Inferior parietal cortex (tissue), 1 donor: ENCODE results near the gene WWOX.

Experiments
- DNase-seq: peaks from one replicate; pipeline ENCODE4 v3.0.0-alpha.2; 2016; ENCODE audit errors: extremely low spot score

WWOX gene

GRCh38 chr16:78395035-78395434 is 295.6 kb downstream of the WWOX start:
- no peak for DNase-seq

DNA sequence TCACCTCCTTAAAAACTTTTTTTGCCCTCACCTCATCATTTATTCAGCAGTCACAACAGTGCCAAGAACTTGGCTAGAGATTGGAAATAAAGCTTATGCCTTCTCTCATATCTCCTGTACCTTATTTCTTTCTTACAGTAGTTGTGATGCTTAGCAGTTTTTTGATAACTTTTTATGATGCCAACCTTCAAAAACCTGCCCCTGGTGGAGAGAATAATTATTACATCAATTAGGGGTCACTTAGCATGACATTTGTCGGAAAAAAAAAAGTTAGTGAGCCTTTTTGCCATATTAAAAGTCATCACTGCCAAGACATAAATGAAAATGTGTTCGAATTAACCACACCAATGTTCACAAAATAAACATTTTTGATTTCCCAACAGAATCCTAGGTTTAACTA is 296.6 kb downstream of the WWOX start:
- no peak for DNase-seq

GRCh38 chr16:78396673-78397072 is 297.2 kb downstream of the WWOX start:
- DNase-seq: no peak

- no peak for DNase-seq
Measured at GRCh38 chr16:78399384-78399783, 299.9 kb downstream of the WWOX start.

- DNase-seq: no peak
Measured at GRCh38 chr16:78402833-78403232, 303.4 kb downstream of the WWOX start.

GRCh38 chr16:78405040-78405439 is 305.6 kb downstream of the WWOX start:
- DNase-seq: no peak

- no peak for DNase-seq
Measured at GRCh38 chr16:78405833-78406232, 306.4 kb downstream of the WWOX start.

GRCh38 chr16:78407191-78407590 is 307.7 kb downstream of the WWOX start:
- DNase-seq: no peak

GRCh38 chr16:78413651-78414050 is 314.2 kb downstream of the WWOX start:
- DNase-seq: no peak

- no peak for DNase-seq
Measured at GRCh38 chr16:78415013-78415412, 315.6 kb downstream of the WWOX start.

DNA sequence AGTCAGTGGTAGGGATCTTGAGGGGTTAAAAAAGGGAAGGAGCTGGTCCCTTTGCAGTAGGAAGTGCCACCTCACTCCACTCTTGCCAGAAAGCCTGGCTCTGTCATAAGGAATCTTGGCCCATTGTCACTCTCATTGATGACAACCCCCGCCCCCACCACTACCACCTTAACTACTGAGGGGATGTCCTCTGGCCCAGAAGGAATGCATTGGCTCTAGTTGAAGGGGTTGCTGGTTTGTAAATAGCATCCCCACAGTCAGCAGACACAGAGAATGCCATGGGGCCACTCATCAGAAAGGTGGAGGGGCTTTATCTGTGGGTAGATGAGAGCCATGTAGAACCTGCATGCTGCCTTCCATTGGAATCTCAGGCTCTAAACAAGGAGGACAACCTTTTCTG is 316.2 kb downstream of the WWOX start:
- no peak for DNase-seq

- no peak for DNase-seq
Measured at GRCh38 chr16:78416400-78416799, 316.9 kb downstream of the WWOX start.

DNA sequence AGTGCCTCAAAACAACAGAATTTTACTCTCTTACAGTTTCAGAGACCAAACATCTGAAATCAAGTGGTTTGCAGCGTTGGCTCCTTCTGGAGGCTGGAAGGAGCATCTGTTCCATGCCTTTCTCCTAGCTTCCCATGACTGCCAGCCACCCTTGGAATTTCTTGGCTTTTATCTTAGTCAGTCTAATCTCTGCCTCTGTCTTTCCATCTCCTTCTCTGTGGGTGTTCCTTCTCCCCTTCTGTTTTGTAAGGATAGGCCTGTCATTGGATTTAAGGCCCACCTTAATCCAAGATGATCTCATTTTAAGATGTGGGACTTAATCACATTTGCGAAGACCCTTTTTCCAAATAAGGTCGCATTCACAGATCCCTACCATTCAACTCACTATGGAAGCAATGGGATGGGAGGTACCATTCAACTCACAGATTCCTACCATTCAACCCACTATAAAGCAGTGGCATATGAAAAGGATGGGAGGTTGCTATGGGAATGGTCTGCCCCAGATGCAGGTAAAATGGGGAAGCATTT is 321.8 kb downstream of the WWOX start:
- no peak for DNase-seq

- no peak for DNase-seq
Measured at GRCh38 chr16:78425281-78425680, 325.8 kb downstream of the WWOX start.

DNA sequence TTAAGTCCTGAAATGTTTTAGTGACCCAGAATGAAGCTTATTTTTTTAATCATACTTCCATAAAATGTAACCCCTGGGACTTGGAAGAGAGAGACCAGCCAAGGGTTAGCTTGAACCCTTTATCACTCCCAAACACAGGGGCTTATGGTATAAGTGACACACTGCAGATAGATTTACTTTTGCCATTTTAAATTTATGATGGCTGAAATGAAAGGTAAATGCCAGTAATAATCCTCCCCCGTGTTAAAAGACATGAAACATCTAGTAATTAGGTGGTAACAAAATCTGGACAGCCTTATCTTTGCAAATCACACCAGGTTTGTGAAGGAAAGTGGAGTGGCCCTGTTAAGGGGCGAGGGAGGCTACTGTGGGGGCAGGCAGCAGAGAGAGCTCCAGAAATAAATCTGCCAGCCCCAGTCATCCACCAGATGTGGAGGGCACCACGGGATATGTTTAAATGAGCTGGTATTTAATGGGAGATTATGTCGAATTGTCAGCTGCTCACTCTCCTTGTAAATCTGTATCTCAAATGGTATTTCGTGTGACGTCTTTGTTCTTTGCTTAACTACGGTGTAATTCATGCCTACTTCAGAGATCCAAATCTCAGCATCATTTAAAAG is 326.5 kb downstream of the WWOX start:
- no peak for DNase-seq

- no peak for DNase-seq
Measured at GRCh38 chr16:78428193-78428592, 328.7 kb downstream of the WWOX start.

DNA sequence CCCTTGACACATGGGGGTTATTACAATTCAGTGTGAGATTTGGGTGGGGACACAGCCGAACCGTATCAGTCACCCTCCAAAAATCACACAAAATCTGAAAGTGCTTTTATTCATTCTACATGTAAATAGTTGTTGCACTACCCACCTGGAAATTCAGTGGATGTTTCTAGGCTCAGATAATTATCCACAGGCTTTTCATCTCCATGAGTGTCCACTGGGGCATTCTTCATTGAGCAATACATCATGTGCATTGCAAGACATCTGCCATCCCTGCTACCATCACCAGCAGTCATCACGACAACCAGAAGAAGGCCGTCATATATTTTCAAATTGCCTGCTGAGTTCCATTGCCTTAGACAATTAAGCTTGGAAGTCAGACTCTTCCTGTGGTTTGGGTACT is 330.8 kb downstream of the WWOX start:
- no peak for DNase-seq

DNA sequence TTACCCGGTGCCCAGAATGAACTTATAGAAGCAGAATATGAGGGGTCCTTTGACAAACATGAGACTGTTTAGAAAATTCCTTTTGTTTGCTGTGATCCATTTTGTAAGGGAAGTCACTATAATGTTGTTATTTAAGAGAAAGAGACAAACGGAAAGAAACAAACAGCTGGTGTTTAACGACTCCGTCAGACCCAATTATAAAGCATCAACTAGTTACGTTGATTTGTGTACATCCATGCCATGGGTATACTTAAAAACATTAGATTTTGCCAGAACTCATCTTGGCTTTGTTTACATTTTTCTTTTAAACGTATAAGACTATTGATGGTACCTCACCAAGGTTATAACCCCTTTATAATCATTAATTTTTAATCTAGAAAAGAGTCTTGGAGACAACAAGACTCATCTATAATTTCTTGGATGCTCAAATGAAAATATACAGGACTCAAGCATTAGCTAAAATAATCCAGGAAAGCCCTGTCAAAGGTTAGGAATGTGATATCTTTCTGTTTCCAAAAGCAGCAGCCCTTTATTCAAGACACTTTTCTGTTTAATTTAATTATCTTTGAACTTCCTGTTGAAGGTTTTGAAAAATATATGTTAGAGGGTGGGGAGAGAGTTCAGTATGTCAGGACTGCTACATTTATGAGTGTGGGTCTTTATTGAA is 331.7 kb downstream of the WWOX start:
- DNase-seq: no peak

DNA sequence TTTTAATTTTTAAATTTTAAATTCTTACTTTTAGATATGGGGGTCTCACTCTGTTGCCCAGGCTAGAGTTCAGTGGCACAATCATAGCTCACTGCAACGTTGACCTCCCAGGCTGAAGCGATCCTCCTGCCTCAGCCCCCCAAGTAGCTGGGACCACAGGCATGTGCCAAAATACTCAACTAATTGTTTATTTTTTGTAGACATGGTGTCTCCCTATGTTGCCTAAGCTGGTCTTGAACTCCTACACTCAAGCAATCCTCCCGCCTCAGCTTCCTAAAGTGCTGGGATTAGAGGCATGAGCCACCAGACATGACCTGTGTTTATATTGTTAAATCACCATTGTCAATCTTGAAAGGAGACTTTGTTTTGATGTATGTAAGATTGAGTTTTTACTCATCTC is 332.2 kb downstream of the WWOX start:
- no peak for DNase-seq

DNA sequence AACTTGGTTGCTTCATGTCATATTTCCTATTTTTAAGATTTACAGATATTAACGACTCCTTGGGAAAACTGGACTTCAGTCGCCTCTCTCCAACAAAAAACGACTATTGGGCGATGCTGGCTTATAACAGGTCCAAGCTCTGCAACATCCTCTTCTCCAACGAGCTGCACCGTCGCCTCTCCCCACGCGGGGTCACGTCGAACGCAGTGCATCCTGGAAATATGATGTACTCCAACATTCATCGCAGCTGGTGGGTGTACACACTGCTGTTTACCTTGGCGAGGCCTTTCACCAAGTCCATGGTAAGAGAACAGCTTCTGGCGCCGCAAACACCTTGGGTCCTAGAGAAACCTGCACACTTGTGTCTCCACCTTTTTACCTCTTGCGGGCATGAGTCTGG is 333.0 kb downstream of the WWOX start:
- no peak for DNase-seq

GRCh38 chr16:78433116-78433515 is 333.7 kb downstream of the WWOX start:
- no peak for DNase-seq

DNA sequence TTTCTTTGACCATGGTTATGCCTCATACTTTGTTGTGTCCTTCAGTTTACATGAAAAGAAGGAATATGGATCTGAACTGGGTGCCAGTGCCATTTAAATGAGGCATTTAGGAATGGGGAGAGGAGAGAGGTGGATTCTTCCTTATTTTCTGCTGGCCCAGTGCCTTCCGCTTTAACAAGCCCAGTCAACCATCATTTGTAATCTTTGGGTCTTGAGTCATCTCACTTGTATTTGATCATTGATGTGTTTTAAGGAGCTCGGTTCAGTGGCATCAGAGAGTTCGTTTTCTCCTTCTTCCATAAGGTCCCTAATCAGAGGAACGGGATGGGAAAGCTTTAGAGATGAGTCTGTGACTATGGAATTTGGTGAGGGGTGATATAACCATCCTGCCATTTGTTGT is 334.9 kb downstream of the WWOX start:
- no peak for DNase-seq

GRCh38 chr16:78435260-78435659 is 335.8 kb downstream of the WWOX start:
- no peak for DNase-seq

- no peak for DNase-seq
Measured at GRCh38 chr16:78436023-78436422, 336.6 kb downstream of the WWOX start.
